Frontal cortex (tissue), 4 donors: Measurements from ENCODE around the gene CDC37L1. TPM values are rescaled to one million over a fixed set of nuclear protein-coding genes. Genes with fewer than 3 reads are reported as not detected.
A peak's percentile ranks its signal among the peaks of the same experiment; 100 is the strongest.

ENCODE experiments used
- DNase-seq, 2 donors: peaks; one replicate each; pipeline ENCODE4 v3.0.0; 2012; ENCODE audit warnings: low spot score in 2 of 2
- FAIRE-seq: peaks from 2 replicates; lab custom pipeline; 2012; peaks lifted over from hg19 to GRCh38; lab: Jason Lieb, UNC
- total RNA-seq: library from RNA; depleted of rRNA; stranded (reverse); fragments of >200 nt; gene quantifications from one replicate; pipeline ENCODE4 v1.2.3, GENCODE V29; 2014
- donor health status: control.
- donor health status: control.
- donor health status: control.

CDC37L1 gene
- total RNA-seq, 1 donor from 2014 or later: 39.9 TPM

- peak; percentile 44 to 57 for DNase-seq
- FAIRE-seq: no peak
Measured at GRCh38 chr9:4666042-4666699, 13.2 kb upstream of the CDC37L1 start, which contains the start of gene SPATA6L. TSS of gene SPATA6L (minus strand) at chr9:4666480. CDS start at chr9:4666250, 230 bp downstream.

- FAIRE-seq (no peak), DNase-seq (no peak)
Measured at GRCh38 chr9:4667681-4668080, 11.7 kb upstream of the CDC37L1 start.

GRCh38 chr9:4668604-4669003, 10.8 kb upstream of the CDC37L1 start:
- DNase-seq (no peak), FAIRE-seq (no peak)

GRCh38 chr9:4669890-4670289, 9.5 kb upstream of the CDC37L1 start:
- no peak for FAIRE-seq
- no peak for DNase-seq

GRCh38 chr9:4670591-4670990, 8.8 kb upstream of the CDC37L1 start:
- FAIRE-seq (no peak), DNase-seq (no peak)

- FAIRE-seq (no peak), DNase-seq (no peak)
Measured at GRCh38 chr9:4671737-4672136, 7.6 kb upstream of the CDC37L1 start.

GRCh38 chr9:4674783-4675182, 4.6 kb upstream of the CDC37L1 start:
- no peak for DNase-seq
- no peak for FAIRE-seq

- no peak for DNase-seq
- no peak for FAIRE-seq
Measured at GRCh38 chr9:4677392-4677791, 2.0 kb upstream of the CDC37L1 start.

- DNase-seq (no peak), FAIRE-seq (no peak)
Measured at GRCh38 chr9:4678679-4679267, 596 bp upstream of the CDC37L1 start.

- DNase-seq (no peak), FAIRE-seq (no peak)
Measured at GRCh38 chr9:4680173-4680525, 780 bp downstream of the CDC37L1 start.

- DNase-seq: no peak
- FAIRE-seq: no peak
Measured at GRCh38 chr9:4680750-4681149, 1.4 kb downstream of the CDC37L1 start.

- DNase-seq: no peak
- FAIRE-seq: no peak
Measured at GRCh38 chr9:4684820-4685219, 5.5 kb downstream of the CDC37L1 start.

- DNase-seq (no peak), FAIRE-seq (no peak)
Measured at GRCh38 chr9:4686112-4686511, 6.7 kb downstream of the CDC37L1 start.

- FAIRE-seq: no peak
- no peak for DNase-seq
Measured at GRCh38 chr9:4686584-4686983, 7.2 kb downstream of the CDC37L1 start.

GRCh38 chr9:4689021-4689420, 9.7 kb downstream of the CDC37L1 start:
- DNase-seq (no peak), FAIRE-seq (no peak)

GRCh38 chr9:4689687-4690104, 10.3 kb downstream of the CDC37L1 start:
- no peak for FAIRE-seq

GRCh38 chr9:4690144-4690543, 10.8 kb downstream of the CDC37L1 start:
- no peak for FAIRE-seq
- no peak for DNase-seq

More at GRCh38 chr9:4689687-4690104, 10.3 kb downstream of the CDC37L1 start:
- DNase-seq: no peak

- FAIRE-seq: no peak
- DNase-seq: no peak
Measured at GRCh38 chr9:4691795-4692194, 12.4 kb downstream of the CDC37L1 start.

- DNase-seq (no peak), FAIRE-seq (no peak)
Measured at GRCh38 chr9:4700091-4700490, 20.7 kb downstream of the CDC37L1 start.

GRCh38 chr9:4700932-4701331, 21.6 kb downstream of the CDC37L1 start:
- FAIRE-seq (no peak), DNase-seq (no peak)

GRCh38 chr9:4701526-4701925, 22.2 kb downstream of the CDC37L1 start:
- DNase-seq (no peak), FAIRE-seq (no peak)

- FAIRE-seq (no peak), DNase-seq (no peak)
Measured at GRCh38 chr9:4704129-4704528, 24.8 kb downstream of the CDC37L1 start.
